HCT116 (cell line): ENCODE measurements around the gene SRRD. TPM values are rescaled to one million over a fixed set of nuclear protein-coding genes. Genes with fewer than 3 reads are reported as not detected.

Experiments used
- ATAC-seq: fragments of 200-7000 bp; cut with Tn5 transposase; 2 replicates; pipeline ENCODE4 v1.9.1; 2020; ENCODE audit warnings: mild to moderate bottlenecking, moderate library complexity
- BruUV-seq: library from RNA; stranded (reverse); fragments of 400-500 nt; replicated peaks from 2 replicates; lab custom pipeline; 2021; lab: Mats Ljungman, UMichigan
- CTCF ChIA-PET: fragments of 300-600 bp; sonication (Branson Sonifier 250); formaldehyde crosslinking; loops from one replicate; lab custom pipeline; 2021; ENCODE audit warnings: antibody characterized with exemption; lab: Charles Lee
- POLR2A ChIA-PET: fragments of 300-600, 350-600 bp; sonication (Branson Sonifier 250); formaldehyde crosslinking; loops from one replicate; lab custom pipeline; 2021; ENCODE audit warnings: antibody characterized with exemption; lab: Charles Lee
- RAD21 ChIA-PET, 2 experiments: fragments of 300-600 bp; sonication (Branson Sonifier 250); formaldehyde crosslinking; loops; one replicate each; lab custom pipeline; 2023; ENCODE audit warnings: low total read pairs in 2 of 2; ENCODE audit not compliant: uncharacterized antibody in 2 of 2, unreplicated experiment in 2 of 2, low non-redundant PET in 1 of 2; lab: Charles Lee
- DNase-seq: peaks from one replicate; pipeline ENCODE4 v3.0.0-alpha.2; 2010; ENCODE audit warnings: low read depth, low spot score
- H2AFZ ChIP-seq: fragments of 200-600 bp; shearing (Covaris generic), sonication (generic); 2 replicates; pipeline ENCODE4 v1.6.1; 2017; ENCODE audit warnings: low read depth, mixed run types, mixed read lengths, antibody characterized with exemption, low read length; ENCODE audit not compliant: poor library complexity, severe bottlenecking
- H3K27ac ChIP-seq: 2 replicates; pipeline ENCODE4 v1.5.1; 2012; ENCODE audit warnings: low read depth, low read length
- H3K27me3 ChIP-seq: fragments of 200-600 bp; sonication (generic); 2 replicates; pipeline ENCODE4 v1.6.1; 2016; ENCODE audit warnings: mixed run types, low read length, mixed read lengths; ENCODE audit not compliant: insufficient read depth
- H3K36me3 ChIP-seq, 2 experiments: fragments of 200-500 bp in 1 of 2; fragments of 200-600 bp in 1 of 2; sonication (Bioruptor generic) in 1 of 2; sonication (generic) in 1 of 2; 2 replicates each; pipeline versions ENCODE4 v1.5.1 to v1.6.1; 2014 to 2016; ENCODE audit warnings: low read length in 2 of 2, inconsistent platforms in 1 of 2, mixed read lengths in 1 of 2, mixed run types in 1 of 2; ENCODE audit not compliant: insufficient read depth in 2 of 2, control insufficient read depth in 1 of 2
- H3K4me1 ChIP-seq, 2 experiments: fragments of 200-600 bp in 1 of 2; sonication (generic) in 1 of 2; 2 replicates each; pipeline versions ENCODE4 v1.5.1 to v1.6.1; 2012 to 2017; ENCODE audit warnings: low read length in 2 of 2, inconsistent platforms in 1 of 2, mild to moderate bottlenecking in 1 of 2, mixed read lengths in 1 of 2, mixed run types in 1 of 2, moderate library complexity in 1 of 2; ENCODE audit not compliant: insufficient read depth in 2 of 2, control insufficient read depth in 1 of 2
- H3K4me2 ChIP-seq: fragments of 200-600 bp; sonication (generic); 2 replicates; pipeline ENCODE4 v1.6.1; 2017; ENCODE audit warnings: mixed run types, low read length, mixed read lengths
- H3K4me3 ChIP-seq, 2 experiments: fragments of 200-600 bp in 1 of 2; sonication (generic) in 1 of 2; replicated peaks in 1 of 2; 2 replicates each; pipeline ENCODE4 v1.5.1; 2011 to 2016; ENCODE audit warnings: low read length in 2 of 2, control low read depth in 1 of 2, low read depth in 1 of 2, mild to moderate bottlenecking in 1 of 2, mixed read lengths in 1 of 2, mixed run types in 1 of 2
- H3K79me2 ChIP-seq: fragments of 200-600 bp; sonication (generic); 2 replicates; pipeline ENCODE4 v1.6.1; 2017; ENCODE audit warnings: mild to moderate bottlenecking, mixed run types, low read length, moderate library complexity, mixed read lengths; ENCODE audit not compliant: insufficient read depth
- H3K9ac ChIP-seq: fragments of 200-600 bp; sonication (generic); 2 replicates; pipeline ENCODE4 v1.6.1; 2016; ENCODE audit warnings: low read length, mixed read lengths
- H3K9me2 ChIP-seq: fragments of 200-600 bp; sonication (generic), shearing (Covaris generic); 2 replicates; pipeline ENCODE4 v1.6.1; 2017; ENCODE audit warnings: mixed run types, mild to moderate bottlenecking, moderate library complexity; ENCODE audit not compliant: insufficient read depth
- H3K9me3 ChIP-seq, 2 experiments: fragments of 200-500 bp in 1 of 2; fragments of 200-600 bp in 1 of 2; sonication (Bioruptor generic) in 1 of 2; sonication (generic) in 1 of 2; 2 replicates each; pipeline ENCODE4 v1.6.1; 2014 to 2017; ENCODE audit warnings: low read length in 2 of 2, mixed read lengths in 2 of 2, inconsistent platforms in 1 of 2, low read depth in 1 of 2, mild to moderate bottlenecking in 1 of 2, mixed run types in 1 of 2, moderate library complexity in 1 of 2; ENCODE audit not compliant: control insufficient read depth in 1 of 2, insufficient read depth in 1 of 2
- H4K20me1 ChIP-seq: fragments of 200-600 bp; sonication (generic), shearing (Covaris generic); 2 replicates; pipeline ENCODE4 v1.6.1; 2017; ENCODE audit warnings: mixed run types, mild to moderate bottlenecking, moderate library complexity; ENCODE audit not compliant: insufficient read depth
- CBX3 ChIP-seq: IDR thresholded peaks from 2 replicates; pipeline ENCODE4 v1.6.1; 2012; ENCODE audit warnings: low read depth
- CEBPB ChIP-seq: IDR thresholded peaks from 2 replicates; pipeline ENCODE4 v1.6.1; 2012; ENCODE audit warnings: low read depth
- CTCF ChIP-seq, 3 experiments: fragments of 200-600 bp in 1 of 3; sonication (generic) in 1 of 3; IDR thresholded peaks in 2 of 3; conservative IDR thresholded peaks in 1 of 3; 2 replicates each; pipeline ENCODE4 v1.5.1; 2012 to 2017; ENCODE audit warnings: low read depth in 2 of 3, low read length in 2 of 3, antibody characterized with exemption in 1 of 3, borderline replicate concordance in 1 of 3, control low read depth in 1 of 3, mild to moderate bottlenecking in 1 of 3, mixed read lengths in 1 of 3, mixed run types in 1 of 3, moderate library complexity in 1 of 3; ENCODE audit not compliant: insufficient read depth in 1 of 3
- ELF1 ChIP-seq: IDR thresholded peaks from 2 replicates; pipeline ENCODE4 v1.6.1; 2012; ENCODE audit warnings: low read depth, borderline replicate concordance
- EZH2 ChIP-seq: fragments of 200-600 bp; sonication (generic); IDR thresholded peaks from 2 replicates; pipeline ENCODE4 v1.6.1; 2017; ENCODE audit warnings: antibody characterized with exemption, mixed run types
- FOSL1 ChIP-seq: IDR thresholded peaks from 2 replicates; pipeline ENCODE4 v1.6.1; 2012; ENCODE audit warnings: low read depth
- JUND ChIP-seq: IDR thresholded peaks from 2 replicates; pipeline ENCODE4 v1.6.1; 2012
- MAX ChIP-seq: IDR thresholded peaks from 2 replicates; pipeline ENCODE4 v1.6.1; 2012
- RAD21 ChIP-seq: IDR thresholded peaks from 2 replicates; pipeline ENCODE4 v1.6.1; 2012; ENCODE audit warnings: low read depth, mild to moderate bottlenecking
- REST ChIP-seq: IDR thresholded peaks from 2 replicates; pipeline ENCODE4 v1.6.1; 2012; ENCODE audit warnings: low read depth
- SP1 ChIP-seq: IDR thresholded peaks from 2 replicates; pipeline ENCODE4 v1.6.1; 2012; ENCODE audit warnings: low read depth
- TCF7L2 ChIP-seq: IDR thresholded peaks from 2 replicates; pipeline ENCODE4 v1.7.0; 2011; ENCODE audit warnings: borderline replicate concordance, inconsistent platforms; ENCODE audit not compliant: insufficient read depth, insufficient read length; ENCODE audit errors: extremely low read depth
- YY1 ChIP-seq: IDR thresholded peaks from 2 replicates; pipeline ENCODE4 v1.6.1; 2011; ENCODE audit warnings: low read length, low read depth, moderate library complexity, mild to moderate bottlenecking; ENCODE audit not compliant: insufficient replicate concordance; ENCODE audit errors: extremely low read depth
- ZBTB33 ChIP-seq: IDR thresholded peaks from 2 replicates; pipeline ENCODE4 v1.6.1; 2011; ENCODE audit warnings: mild to moderate bottlenecking, low read length, moderate library complexity; ENCODE audit not compliant: insufficient replicate concordance; ENCODE audit errors: extremely low read depth
- ZFX ChIP-seq: fragments of 450-650 bp; IDR thresholded peaks from 2 replicates; pipeline ENCODE4 v1.6.1; 2017
- intact Hi-C: fragments of 100-400 bp; cut with micrococcal nuclease; formaldehyde crosslinking; loops from 2 replicates; pipeline ENCODE4 v1.10.0; 2022
- total RNA-seq: library from RNA; stranded (reverse); gene quantifications from one replicate; pipeline ENCODE4 v1.2.1, GENCODE V29; 2021; ENCODE audit not compliant: unreplicated experiment

Gene SRRD
- total RNA-seq, 1 experiment from 2014 or later, result 30.4 TPM

- DNase-seq, result no peak
- no peaks in the 10 kb centered on the region for H3K9me3 ChIP-seq
- no peaks in the 10 kb centered on the region for H3K27me3 ChIP-seq
- no peak overlapping the region for H3K4me2 ChIP-seq
- ATAC-seq, result no peak
- no peaks in the 10 kb centered on the region for H3K9me2 ChIP-seq
- no peak overlapping the region for H3K4me3 ChIP-seq
- no peaks in the 10 kb centered on the region for H3K79me2 ChIP-seq
- no peaks in the 10 kb centered on the region for H4K20me1 ChIP-seq
- no peak overlapping the region for H2AFZ ChIP-seq
- BruUV-seq, result no TSS peak
- no peaks in the 10 kb centered on the region; a peak in 1 of 4 replicates for H3K4me1 ChIP-seq
- ChIA-PET RAD21 (no interaction called here), POLR2A (no interaction called here), CTCF (no interaction called here)
- TF ChIP-seq CBX3, result no peak
- no peak for TF ChIP-seq JUND
- no peak for TF ChIP-seq CEBPB
- TF ChIP-seq CTCF (IDR thresholded peaks at IDR 0.05 in 2 of 3, conservative IDR thresholded peaks at IDR 0.05 in 1 of 3; ENCODE audit: borderline replicate concordance in 1 of 3, insufficient read depth in 1 of 3, low read depth in 2 of 3, low read length in 2 of 3), result no peak
- TF ChIP-seq MAX, result no peak
- TF ChIP-seq REST, result no peak
- no peak for TF ChIP-seq ZBTB33
- no peak for TF ChIP-seq EZH2
- no peak for TF ChIP-seq TCF7L2
- TF ChIP-seq ELF1, result no peak
- TF ChIP-seq SP1, result no peak
- TF ChIP-seq YY1, result no peak
- TF ChIP-seq RAD21, result no peak
- no peak for TF ChIP-seq ZFX
- TF ChIP-seq FOSL1, result no peak
- H3K27ac ChIP-seq, result no peak overlapping the region
- intact Hi-C loops, result no loop called here
- peaks cover 0 to 1% of the 10 kb centered on the region in 2 experiments; a peak in 1 of 4 replicates for H3K36me3 ChIP-seq
- H3K9ac ChIP-seq, result no peak overlapping the region
These were observed 44.1 kb upstream of the SRRD start for GRCh38 chr22:26439559-26439958.
